ENCODE results near the gene PLCB1.

The PLCB1 gene

DNA sequence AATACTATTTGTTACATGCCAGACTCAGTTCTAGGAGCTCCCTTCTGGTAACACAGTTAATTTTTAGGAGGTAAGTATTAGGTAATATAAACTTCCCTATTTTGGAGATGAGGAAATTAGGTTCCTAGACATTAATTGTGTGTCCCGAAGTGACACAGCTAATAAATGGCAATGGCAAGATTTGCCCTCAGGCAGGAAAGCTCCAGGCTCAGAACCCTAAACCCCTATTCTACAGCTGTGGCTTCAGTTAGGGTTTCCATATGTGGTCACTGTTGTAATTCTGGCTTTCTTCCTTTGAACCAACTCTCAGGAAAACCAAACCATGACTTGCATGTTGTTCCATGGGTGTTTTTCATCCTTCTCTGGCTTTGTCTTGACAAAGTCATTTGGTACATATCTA is 188.2 kb downstream of the PLCB1 start:
- no peak for TF ChIP-seq POLR2A (IDR thresholded peaks at IDR 0.05; ENCODE audit: extremely low read depth, insufficient read length)
- TF ChIP-seq, protein P1, sequence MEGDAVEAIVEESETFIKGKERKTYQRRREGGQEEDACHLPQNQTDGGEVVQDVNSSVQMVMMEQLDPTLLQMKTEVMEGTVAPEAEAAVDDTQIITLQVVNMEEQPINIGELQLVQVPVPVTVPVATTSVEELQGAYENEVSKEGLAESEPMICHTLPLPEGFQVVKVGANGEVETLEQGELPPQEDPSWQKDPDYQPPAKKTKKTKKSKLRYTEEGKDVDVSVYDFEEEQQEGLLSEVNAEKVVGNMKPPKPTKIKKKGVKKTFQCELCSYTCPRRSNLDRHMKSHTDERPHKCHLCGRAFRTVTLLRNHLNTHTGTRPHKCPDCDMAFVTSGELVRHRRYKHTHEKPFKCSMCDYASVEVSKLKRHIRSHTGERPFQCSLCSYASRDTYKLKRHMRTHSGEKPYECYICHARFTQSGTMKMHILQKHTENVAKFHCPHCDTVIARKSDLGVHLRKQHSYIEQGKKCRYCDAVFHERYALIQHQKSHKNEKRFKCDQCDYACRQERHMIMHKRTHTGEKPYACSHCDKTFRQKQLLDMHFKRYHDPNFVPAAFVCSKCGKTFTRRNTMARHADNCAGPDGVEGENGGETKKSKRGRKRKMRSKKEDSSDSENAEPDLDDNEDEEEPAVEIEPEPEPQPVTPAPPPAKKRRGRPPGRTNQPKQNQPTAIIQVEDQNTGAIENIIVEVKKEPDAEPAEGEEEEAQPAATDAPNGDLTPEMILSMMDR (IDR thresholded peaks at IDR 0.05; ENCODE audit: low read depth, low read length): no peak
- TF ChIP-seq, protein P2, sequence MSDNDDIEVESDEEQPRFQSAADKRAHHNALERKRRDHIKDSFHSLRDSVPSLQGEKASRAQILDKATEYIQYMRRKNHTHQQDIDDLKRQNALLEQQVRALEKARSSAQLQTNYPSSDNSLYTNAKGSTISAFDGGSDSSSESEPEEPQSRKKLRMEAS (IDR thresholded peaks at IDR 0.05; ENCODE audit: low read depth, low read length): no peak
- no peak for TF ChIP-seq MYC (IDR thresholded peaks at IDR 0.05; ENCODE audit: low read depth, low read length)
- H3K4me3 ChIP-seq (ENCODE audit: low read depth, low read length): no peak overlapping the region
- DNase-seq (ENCODE audit: low read depth): peak; percentile 59

DNA sequence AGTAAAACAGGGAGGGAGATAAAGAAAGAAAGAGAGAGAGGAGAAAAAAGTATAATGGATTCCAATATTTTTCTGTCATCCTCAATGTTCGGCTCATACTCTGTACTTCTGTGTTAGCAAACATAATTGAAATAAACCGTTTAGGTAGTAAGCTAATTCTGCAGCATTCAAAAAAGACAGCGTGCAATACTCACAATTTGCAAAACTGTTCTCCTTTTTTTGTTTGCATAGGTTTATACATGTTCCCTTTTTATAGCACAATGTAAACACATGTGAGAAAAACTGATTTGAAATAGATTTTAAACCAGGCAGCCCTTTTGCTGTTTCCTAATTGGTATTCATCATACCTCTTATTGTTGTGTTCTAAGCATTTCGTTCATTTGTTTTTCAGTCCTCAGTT is 188.9 kb downstream of the PLCB1 start:
- DNase-seq (ENCODE audit: low read depth): no peak
- TF ChIP-seq, protein P1 (IDR thresholded peaks at IDR 0.05; ENCODE audit: low read depth, low read length): no peak
- TF ChIP-seq MYC (IDR thresholded peaks at IDR 0.05; ENCODE audit: low read depth, low read length): no peak
- TF ChIP-seq, protein P2 (IDR thresholded peaks at IDR 0.05; ENCODE audit: low read depth, low read length): no peak
- no peak for TF ChIP-seq POLR2A (IDR thresholded peaks at IDR 0.05; ENCODE audit: extremely low read depth, insufficient read length)

DNA sequence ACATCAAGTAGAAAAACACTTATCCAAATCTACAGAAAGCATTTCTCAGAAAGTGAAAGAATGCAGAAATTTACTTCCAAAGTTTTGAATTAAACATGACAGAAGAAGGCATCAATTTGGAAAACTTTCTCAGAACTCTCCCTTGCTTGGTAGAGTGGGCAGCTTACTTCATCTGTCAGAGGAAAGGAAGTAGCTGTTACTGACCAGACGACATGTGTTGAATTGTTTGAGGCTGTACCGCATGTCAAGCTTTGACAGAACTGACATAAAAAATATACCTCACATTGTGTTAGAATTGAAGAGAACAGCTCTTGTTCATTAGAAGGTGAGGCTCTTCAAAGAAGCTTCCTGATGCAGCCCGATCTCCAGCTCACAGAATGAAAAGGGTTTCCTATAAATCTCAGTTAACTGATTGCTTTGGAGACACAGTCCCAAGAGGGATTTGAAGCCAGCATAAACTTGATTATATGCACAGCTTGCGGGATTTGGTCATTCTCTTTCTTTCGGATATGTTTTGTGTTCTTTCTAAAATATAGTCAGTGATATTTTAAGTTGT is 190.7 kb downstream of the PLCB1 start:
- no peak for DNase-seq (ENCODE audit: low read depth)
- no peak overlapping the region for H3K4me3 ChIP-seq (ENCODE audit: low read depth, low read length)
- TF ChIP-seq MYC (IDR thresholded peaks at IDR 0.05; ENCODE audit: low read depth, low read length): no peak
- TF ChIP-seq POLR2A (IDR thresholded peaks at IDR 0.05; ENCODE audit: extremely low read depth, insufficient read length): no peak
- TF ChIP-seq, protein P2 (IDR thresholded peaks at IDR 0.05; ENCODE audit: low read depth, low read length): no peak
- TF ChIP-seq, protein P1 (IDR thresholded peaks at IDR 0.05; ENCODE audit: low read depth, low read length): no peak

More for the DNA sequence above, 188.9 kb downstream of the PLCB1 start:
- H3K4me3 ChIP-seq (ENCODE audit: low read depth, low read length): no peak overlapping the region

DNA sequence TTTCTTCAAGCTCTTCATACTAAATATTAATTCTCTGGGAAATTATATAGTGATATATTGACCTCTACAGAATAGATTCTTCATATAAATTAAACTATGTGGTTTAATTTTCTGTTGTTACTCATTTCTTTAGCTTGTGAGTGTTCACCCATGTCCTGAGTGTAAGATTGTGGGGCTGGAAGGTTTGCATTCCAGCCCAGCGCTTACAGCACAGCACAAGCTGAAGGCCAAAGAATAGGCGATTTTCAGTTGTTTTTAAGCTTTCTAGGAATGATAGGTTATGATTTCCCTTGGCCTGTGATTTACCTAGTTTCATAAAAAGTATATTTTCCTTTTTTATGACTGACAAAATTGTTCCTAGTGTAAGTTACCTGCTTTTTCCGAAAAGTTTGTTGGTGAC is 194.1 kb downstream of the PLCB1 start:
- TF ChIP-seq MYC (IDR thresholded peaks at IDR 0.05; ENCODE audit: low read depth, low read length) (no peak), POLR2A (IDR thresholded peaks at IDR 0.05; ENCODE audit: extremely low read depth, insufficient read length) (no peak)
- TF ChIP-seq, protein P1 (IDR thresholded peaks at IDR 0.05; ENCODE audit: low read depth, low read length): no peak
- TF ChIP-seq, protein P2 (IDR thresholded peaks at IDR 0.05; ENCODE audit: low read depth, low read length): no peak
- no peak for DNase-seq (ENCODE audit: low read depth)
- no peak overlapping the region for H3K4me3 ChIP-seq (ENCODE audit: low read depth, low read length)

DNA sequence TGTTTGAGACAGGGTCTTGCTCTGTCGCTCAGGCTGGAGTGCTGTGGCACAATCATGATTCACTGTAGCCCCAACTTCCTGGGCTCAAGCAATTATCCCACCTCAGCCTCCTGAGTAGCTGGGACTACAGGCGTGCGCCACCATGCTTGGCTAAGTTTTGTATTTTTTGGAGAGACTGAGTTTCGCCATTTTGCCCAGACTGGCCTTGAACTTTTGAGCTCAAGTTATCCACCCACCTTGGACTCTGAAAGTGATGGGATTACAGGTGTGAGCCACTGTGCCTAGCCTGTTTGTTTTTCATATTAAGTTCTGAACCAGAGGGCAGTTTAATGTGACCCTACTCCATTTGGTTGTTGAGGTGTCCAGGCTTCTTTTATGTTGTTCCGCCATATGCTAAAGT is 194.8 kb downstream of the PLCB1 start:
- DNase-seq (ENCODE audit: low read depth): no peak
- TF ChIP-seq POLR2A (IDR thresholded peaks at IDR 0.05; ENCODE audit: extremely low read depth, insufficient read length): no peak
- TF ChIP-seq MYC (IDR thresholded peaks at IDR 0.05; ENCODE audit: low read depth, low read length): no peak
- TF ChIP-seq, protein P2 (IDR thresholded peaks at IDR 0.05; ENCODE audit: low read depth, low read length): no peak
- TF ChIP-seq, protein P1 (IDR thresholded peaks at IDR 0.05; ENCODE audit: low read depth, low read length): no peak
- H3K4me3 ChIP-seq (ENCODE audit: low read depth, low read length): no peak overlapping the region
